Activated CD8-positive, alpha-beta memory T cell treated with anti-CD3 and anti-CD28 coated beads for 4 hours (primary cell): Measurements from ENCODE around the gene DAPK1.

Experiments used
- DNase-seq, 2 donors: peaks; one replicate each; pipeline ENCODE4 v3.0.0-alpha.2; 2020; ENCODE audit warnings: low read depth in 2 of 2

The DAPK1 gene

DNA sequence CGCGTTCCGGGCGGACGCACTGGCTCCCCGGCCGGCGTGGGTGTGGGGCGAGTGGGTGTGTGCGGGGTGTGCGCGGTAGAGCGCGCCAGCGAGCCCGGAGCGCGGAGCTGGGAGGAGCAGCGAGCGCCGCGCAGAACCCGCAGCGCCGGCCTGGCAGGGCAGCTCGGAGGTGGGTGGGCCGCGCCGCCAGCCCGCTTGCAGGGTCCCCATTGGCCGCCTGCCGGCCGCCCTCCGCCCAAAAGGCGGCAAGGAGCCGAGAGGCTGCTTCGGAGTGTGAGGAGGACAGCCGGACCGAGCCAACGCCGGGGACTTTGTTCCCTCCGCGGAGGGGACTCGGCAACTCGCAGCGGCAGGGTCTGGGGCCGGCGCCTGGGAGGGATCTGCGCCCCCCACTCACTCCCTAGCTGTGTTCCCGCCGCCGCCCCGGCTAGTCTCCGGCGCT lies at the start of gene DAPK1:
Gene DAPK1 (plus strand): TSS at position 264 of the 442 bp plus-strand sequence. CDS start 1,211 bp downstream, outside the sequence.
- no peak for DNase-seq

DNA sequence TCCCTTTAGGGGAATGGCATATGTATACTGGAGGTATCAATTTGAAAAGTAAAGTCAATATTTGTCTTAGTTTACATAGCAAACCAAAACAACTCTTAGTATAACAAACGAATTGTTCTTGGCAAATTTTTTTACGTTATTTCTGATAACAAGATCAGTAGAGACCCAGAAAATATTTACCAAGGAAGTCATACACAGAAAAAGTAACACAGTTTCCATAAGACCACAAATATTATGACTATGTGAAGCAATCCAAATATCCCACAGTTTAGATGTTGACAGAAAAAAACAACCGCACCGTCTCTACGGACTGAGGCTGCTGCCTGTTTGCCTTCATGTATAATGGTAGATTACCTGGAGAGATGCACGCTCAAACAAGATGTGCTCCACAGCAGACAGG lies 46.5 kb upstream of the DAPK1 start:
- DNase-seq: no peak

DNA sequence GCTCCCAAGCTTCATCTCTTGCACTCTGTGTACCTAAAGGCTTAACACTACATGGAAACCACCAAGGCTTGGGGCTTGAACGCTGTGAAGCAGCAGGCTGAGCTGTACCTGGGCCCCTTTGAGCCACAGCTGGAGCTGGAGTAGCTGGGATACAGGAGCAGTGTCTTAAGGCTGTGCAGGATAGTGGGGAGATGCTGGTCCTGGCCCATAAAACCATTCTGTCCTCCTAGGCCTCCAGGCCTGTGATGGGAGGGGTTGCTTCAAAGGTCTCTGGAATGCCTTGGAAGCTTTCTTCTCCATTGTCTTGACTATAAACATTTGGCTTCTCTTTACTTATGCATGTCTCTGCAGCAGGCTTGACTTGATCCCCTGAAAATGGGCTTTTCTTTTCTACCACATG lies 42.3 kb upstream of the DAPK1 start:
- no peak for DNase-seq

DNA sequence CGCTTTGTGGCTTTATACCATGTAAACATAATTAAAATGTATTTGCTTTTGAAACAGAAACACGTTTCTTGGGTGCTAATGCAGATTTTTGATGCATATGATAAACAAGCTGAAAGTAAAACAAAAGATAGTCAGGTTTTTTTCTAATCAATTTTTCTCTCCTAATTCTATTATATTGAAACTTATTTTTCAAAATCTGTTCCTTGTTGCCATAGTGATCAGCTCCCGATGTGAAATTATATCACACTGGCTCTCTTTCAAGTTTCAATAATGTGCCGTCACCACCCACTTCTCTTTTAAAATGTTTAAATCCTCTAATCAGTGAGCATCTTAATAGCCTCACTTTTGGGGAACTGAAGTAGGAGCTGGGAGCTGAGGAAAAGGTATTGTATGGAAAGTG lies 36.4 kb upstream of the DAPK1 start:
- DNase-seq: no peak

GRCh38 chr9:87464110-87464991 lies 33.3 kb upstream of the DAPK1 start:
- no peak for DNase-seq

GRCh38 chr9:87464992-87465378 lies 32.7 kb upstream of the DAPK1 start:
- no peak for DNase-seq

- no peak for DNase-seq
Measured at GRCh38 chr9:87465816-87466215, 31.9 kb upstream of the DAPK1 start.

GRCh38 chr9:87467187-87467586 lies 30.5 kb upstream of the DAPK1 start:
- no peak for DNase-seq

GRCh38 chr9:87469793-87470465 lies 27.7 kb upstream of the DAPK1 start:
- DNase-seq: no peak

DNA sequence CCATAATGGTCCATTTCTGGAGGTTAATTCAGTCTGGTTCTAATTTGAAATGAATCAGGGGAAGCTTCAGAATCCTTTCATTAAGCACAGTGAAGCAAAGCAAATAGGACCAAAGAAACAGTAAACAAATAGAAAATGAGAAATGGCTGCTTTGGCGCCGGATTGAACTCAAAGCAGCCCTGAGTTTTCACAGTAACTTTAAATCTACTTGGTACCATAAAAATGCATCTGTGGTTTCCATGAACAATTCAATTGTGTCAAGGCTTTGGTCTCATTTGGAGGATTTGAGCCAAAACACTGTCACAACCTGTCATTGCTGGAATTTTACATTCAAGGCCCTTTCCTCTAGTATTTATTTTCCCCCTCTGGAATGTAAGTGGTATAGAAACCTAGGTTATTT lies 25.9 kb upstream of the DAPK1 start:
- DNase-seq: no peak

- no peak for DNase-seq
Measured at GRCh38 chr9:87475463-87475862, 22.2 kb upstream of the DAPK1 start.

DNA sequence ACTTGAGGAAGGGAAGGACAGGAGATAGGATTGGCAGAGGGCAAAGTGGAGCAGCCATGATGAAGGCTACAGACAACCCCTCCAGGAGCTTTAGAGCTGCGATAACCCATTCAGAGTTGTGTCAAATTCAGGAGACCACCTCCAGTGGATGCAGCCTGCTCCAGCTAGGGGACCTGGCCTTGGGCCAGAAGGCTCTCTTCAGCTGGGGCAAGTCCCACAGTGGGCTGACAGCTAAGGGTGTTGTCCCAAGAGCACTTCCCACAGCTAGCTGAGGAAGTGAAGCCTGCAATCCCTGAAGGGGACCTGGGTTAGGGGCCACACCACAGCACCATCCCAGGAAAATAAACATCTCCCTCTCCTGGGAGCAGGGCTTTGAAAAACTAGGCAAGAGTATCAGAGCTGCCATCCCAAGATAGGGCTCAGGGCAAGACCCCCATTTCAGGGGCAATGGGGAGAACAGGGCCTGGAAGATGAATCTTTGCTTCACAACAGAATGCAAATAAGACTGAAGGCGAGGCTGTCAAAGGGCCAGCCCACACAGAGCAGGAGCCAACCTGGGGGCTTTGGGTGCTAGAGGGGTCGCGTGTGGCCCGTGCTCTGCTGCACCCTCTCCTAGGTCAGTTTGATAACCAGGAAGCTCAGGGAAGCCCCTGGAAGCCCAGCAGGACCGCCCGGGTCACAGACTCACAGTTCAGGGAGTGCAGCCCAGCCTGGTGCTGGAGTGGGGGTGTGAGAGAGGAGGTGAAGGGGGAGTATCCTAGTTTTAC lies 19.3 kb upstream of the DAPK1 start:
- DNase-seq: no peak

DNA sequence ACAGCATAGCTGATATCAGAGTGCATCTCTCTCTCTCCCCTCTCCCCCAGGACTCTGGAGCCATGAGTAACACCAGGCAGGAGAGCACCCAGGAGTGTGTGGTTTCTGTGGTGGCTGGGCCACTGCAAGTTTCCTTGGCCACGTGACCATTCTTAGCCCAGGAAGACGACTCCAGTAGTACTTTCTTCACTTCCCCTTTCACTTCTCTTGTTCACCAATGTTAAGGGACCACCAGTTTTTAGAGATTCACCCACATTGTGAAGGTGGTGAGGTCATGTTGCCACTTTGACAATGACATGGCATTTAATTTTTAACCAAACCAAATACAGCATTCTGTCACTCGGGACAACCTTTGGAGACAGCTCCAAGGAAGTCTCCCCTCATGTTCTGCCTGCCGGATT lies 17.9 kb upstream of the DAPK1 start:
- no peak for DNase-seq

GRCh38 chr9:87481890-87482855 lies 15.5 kb upstream of the DAPK1 start:
- DNase-seq: no peak

- no peak for DNase-seq
Measured at GRCh38 chr9:87490225-87490624, 7.4 kb upstream of the DAPK1 start.

GRCh38 chr9:87490907-87491306 lies 6.8 kb upstream of the DAPK1 start:
- DNase-seq: no peak

GRCh38 chr9:87491523-87491922 lies 6.1 kb upstream of the DAPK1 start:
- DNase-seq: no peak

DNA sequence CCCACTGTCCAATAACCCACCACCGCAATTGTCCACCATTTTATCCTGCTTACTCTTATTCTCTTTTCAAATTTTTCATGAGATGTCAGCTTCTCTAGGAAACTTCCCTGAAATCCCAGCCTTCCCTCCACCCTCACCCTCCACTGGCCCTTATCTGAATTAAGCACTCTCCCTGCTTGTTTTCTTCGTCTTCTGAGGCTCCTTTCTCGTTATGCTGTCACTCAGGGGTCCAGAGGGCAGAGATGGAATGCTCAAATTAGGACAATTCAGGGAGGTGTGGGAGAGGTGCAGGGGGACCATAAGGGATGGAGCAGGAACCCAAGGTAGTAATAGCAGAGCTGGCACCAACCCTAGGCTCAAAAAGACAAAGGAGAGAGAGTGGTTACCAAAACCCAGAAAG lies 5.0 kb upstream of the DAPK1 start:
- DNase-seq: no peak

DNA sequence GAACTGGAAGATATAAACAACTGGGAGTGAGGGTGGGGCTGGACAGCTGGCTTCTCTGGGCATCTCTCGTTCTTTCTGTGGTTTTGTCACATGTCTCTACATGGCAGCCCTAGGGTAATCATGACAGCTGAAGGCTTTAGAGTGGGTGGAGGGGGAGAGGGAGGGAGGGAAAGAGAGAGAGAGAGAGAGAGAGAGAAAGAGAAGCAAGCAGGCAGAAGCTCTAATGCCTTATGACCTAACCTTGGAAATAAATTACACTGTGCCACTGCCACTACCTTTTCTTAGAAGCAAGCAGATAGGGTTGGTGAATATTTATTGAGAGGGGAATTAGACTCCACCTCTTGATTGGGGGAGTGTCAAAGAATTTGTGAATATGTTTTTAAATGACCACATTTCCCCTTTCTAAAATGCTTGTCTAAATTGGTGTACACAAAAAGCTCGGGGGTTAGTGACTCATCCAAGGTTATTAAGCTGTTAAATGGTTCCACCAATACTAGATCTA lies 2.6 kb upstream of the DAPK1 start:
- DNase-seq: no peak

- DNase-seq: no peak
Measured at GRCh38 chr9:87497080-87497603, 525 bp upstream of the DAPK1 start.
